ENCODE data around the gene KCNE3.

DNA sequence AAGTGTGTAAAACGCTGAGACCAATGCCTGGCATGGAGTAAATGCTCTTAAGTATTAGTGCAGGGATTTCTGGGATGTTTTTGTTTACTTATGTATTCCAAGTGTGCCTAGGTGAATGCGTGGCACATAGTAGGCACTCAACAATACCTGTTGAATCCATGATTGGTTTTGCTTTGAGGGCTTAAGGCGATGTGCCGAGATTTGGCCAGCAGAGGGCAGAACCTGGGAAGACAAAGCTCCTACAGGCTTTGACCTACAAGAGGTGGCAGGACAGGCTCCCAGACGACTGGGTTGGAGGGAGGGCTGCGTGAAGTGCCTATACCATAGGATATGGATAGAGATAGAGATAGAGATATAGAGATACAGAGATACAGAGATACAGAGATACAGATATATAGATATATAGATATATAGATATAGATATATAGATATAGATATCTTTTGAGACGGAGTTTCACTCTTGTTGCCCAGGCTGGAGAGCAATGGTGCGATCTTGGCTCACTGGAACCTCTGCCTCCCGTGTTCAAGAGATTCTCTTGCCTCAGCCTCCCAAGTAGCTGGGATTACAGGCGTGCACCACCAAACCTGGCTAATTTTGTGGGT lies 13.9 kb downstream of the KCNE3 start:
- TF ChIP-seq, protein P1, sequence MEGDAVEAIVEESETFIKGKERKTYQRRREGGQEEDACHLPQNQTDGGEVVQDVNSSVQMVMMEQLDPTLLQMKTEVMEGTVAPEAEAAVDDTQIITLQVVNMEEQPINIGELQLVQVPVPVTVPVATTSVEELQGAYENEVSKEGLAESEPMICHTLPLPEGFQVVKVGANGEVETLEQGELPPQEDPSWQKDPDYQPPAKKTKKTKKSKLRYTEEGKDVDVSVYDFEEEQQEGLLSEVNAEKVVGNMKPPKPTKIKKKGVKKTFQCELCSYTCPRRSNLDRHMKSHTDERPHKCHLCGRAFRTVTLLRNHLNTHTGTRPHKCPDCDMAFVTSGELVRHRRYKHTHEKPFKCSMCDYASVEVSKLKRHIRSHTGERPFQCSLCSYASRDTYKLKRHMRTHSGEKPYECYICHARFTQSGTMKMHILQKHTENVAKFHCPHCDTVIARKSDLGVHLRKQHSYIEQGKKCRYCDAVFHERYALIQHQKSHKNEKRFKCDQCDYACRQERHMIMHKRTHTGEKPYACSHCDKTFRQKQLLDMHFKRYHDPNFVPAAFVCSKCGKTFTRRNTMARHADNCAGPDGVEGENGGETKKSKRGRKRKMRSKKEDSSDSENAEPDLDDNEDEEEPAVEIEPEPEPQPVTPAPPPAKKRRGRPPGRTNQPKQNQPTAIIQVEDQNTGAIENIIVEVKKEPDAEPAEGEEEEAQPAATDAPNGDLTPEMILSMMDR (IDR thresholded peaks at IDR 0.05): peak; percentile 62 to 81 (median 77)
- no peak for TF ChIP-seq POLR2A (IDR thresholded peaks at IDR 0.05)
